Muscle of arm (tissue), 12 donors: ENCODE results near the gene VPS4A. TPM values are rescaled to one million over a fixed set of nuclear protein-coding genes. Genes with fewer than 3 reads are reported as not detected.

Source experiments
- DNase-seq: peaks from one replicate; pipeline ENCODE4 v3.0.0-alpha.2; 2013
- polyA plus RNA-seq, 12 donors: library from polyadenylated mRNA; unstranded; fragments of 120-200 nt; gene quantifications; one replicate each; pipeline ENCODE4 v1.2.1, GENCODE V29; 2013; ENCODE audit not compliant: insufficient read length in 12 of 12

VPS4A gene
- polyA plus RNA-seq, 12 donors = 32.1 to 53.3 (median 35.2) TPM; not detected in 1

GRCh38 chr16:69301187-69301586 lies 10.0 kb upstream of the VPS4A start:
- no peak for DNase-seq

GRCh38 chr16:69301861-69302260 lies 9.3 kb upstream of the VPS4A start:
- DNase-seq = no peak

- DNase-seq = no peak
Measured at GRCh38 chr16:69302301-69302700, 8.8 kb upstream of the VPS4A start.

GRCh38 chr16:69306031-69306430 lies 5.1 kb upstream of the VPS4A start:
- no peak for DNase-seq

GRCh38 chr16:69307091-69307490 lies 4.1 kb upstream of the VPS4A start:
- DNase-seq = no peak

GRCh38 chr16:69307856-69308255 lies 3.3 kb upstream of the VPS4A start:
- no peak for DNase-seq

GRCh38 chr16:69309316-69309715 lies 1.8 kb upstream of the VPS4A start:
- DNase-seq = no peak

- DNase-seq = no peak
Measured at GRCh38 chr16:69311533-69312387, 610 bp downstream of the VPS4A start.

GRCh38 chr16:69313469-69313868 lies 2.3 kb downstream of the VPS4A start:
- DNase-seq = no peak

- no peak for DNase-seq
Measured at GRCh38 chr16:69314534-69314933, 3.4 kb downstream of the VPS4A start.

GRCh38 chr16:69315486-69316311 lies 4.5 kb downstream of the VPS4A start:
- no peak for DNase-seq

- no peak for DNase-seq
Measured at GRCh38 chr16:69316595-69317034, 5.5 kb downstream of the VPS4A start.

- DNase-seq = no peak
Measured at GRCh38 chr16:69318177-69318910, 7.2 kb downstream of the VPS4A start.

GRCh38 chr16:69318911-69319289 lies 7.8 kb downstream of the VPS4A start:
- no peak for DNase-seq

GRCh38 chr16:69319381-69319780 lies 8.2 kb downstream of the VPS4A start:
- no peak for DNase-seq

- no peak for DNase-seq
Measured at GRCh38 chr16:69319826-69320739, 8.9 kb downstream of the VPS4A start.

GRCh38 chr16:69320740-69321073 lies 9.6 kb downstream of the VPS4A start:
- no peak for DNase-seq

GRCh38 chr16:69321080-69321479 lies 9.9 kb downstream of the VPS4A start:
- no peak for DNase-seq

- DNase-seq = no peak
Measured at GRCh38 chr16:69322343-69322742, 11.2 kb downstream of the VPS4A start.

- DNase-seq = no peak
Measured at GRCh38 chr16:69323415-69323814, 12.3 kb downstream of the VPS4A start.

- no peak for DNase-seq
Measured at GRCh38 chr16:69324013-69324531, 12.9 kb downstream of the VPS4A start.
